ENCODE measurements around the gene SLC25A45. TPM values are rescaled to one million over a fixed set of nuclear protein-coding genes. Genes with fewer than 3 reads are reported as not detected.
"Not testable (repeated sequence)": the region's sequence is repeated elsewhere in the genome, so short reads cannot be mapped to it uniquely, and the experiment has no call there.

SLC25A45 gene
- total RNA-seq, 1 experiment from 2014 or later: 0.91 TPM

DNA sequence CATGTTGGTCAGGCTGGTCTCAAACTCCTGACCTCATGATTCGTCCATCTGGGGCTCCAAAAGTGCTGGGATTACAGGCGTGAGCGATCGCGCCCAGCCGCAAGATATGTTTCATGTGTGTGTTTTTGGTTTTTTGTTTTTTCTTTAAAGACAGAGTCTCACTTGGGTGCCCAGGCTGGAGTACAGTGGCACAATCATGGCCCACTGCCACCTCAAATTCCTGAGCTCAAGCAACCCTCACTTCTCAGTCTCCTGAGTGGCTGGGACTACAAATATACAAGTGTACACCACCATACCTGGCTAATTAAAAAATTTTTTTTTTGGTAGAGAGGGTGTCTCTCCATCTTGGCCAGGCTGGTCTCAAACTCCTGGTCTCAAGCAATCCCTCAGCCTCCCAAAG, 19.5 kb downstream of the SLC25A45 start:
- no peak for DNase-seq (ENCODE audit: low spot score)

DNA sequence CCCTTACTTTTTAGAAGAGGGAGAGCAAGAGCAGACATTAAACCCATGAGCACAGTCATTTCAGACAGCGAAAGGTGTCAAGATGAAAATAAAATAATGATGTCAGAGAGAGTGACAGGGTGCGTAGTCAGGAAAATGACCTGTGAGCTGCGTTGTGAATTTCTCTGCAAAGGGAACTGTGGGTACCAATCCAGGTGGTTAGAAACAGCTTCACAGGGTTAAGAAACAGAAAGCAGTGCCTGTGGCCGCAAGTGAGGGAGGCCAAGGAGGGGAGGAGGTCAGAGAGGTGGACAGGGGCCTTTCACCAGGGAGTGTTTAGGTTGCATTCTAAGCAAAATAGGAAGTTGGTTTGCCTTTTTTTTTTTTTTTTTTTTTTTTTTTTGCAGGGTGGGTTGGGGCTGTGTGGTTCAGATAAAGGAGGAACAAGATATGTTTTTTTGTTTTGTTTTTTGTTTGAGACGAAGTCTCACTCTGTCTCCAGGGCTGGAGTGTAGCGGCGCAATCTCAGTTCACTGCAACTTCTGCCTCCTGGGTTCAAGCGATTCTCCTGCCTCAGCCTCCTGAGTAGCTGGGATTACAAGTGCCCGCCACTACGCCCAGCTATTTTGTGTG, 20.0 kb downstream of the SLC25A45 start:
- no peak for DNase-seq (ENCODE audit: low spot score)

DNA sequence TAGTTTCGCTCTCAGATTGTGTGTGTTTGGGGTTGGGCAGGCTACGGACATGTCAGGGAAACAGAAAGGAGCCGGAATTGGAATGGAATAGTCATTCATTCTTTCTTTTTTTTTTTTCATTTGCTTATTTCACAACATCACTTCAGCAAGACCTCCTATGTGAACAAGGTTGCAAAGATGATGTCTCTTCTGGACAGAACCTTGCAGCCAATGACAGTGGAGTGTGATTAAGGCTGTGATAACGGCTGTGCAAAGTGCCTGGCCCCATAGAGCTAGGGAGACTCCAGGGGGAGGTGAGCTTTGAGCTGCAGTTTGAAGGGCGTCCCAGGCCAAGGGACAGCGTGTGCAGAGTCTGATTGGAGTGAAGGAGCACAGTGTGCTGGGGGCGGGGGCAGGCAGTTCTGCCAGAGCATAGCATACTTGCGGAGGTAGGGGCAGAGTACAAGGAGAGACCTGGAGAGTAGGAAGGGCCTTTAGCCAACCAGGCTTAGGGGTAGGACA, 24.5 kb downstream of the SLC25A45 start:
- DNase-seq (ENCODE audit: low spot score): no peak

DNA sequence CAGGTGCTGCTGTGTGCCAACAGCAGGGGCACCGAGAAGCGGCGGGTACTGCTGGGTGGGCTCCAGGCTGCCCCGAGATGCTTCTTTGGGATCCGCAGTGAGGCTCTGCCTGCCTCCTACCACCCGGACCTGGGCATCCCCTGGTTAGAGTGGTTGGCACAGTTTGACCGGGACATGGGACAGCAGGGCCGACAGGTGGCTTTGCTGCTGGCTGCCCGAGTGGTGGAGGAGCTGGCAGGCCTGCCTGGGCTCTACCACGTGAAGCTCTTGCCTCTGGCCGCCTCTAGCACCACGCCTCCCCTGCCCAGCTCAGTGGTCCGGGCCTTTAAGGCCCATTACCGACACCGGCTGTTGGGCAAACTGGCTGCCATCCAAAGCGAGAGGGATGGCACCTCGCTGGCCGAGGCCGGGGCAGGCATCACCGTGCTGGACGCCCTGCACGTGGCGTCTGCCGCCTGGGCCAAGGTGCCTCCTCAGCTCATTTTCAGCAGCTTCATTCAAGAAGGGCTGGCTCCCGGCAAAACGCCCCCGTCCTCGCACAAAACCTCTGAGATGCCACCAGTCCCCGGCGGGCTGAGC, 26.0 kb downstream of the SLC25A45 start:
- DNase-seq (ENCODE audit: low spot score): no peak

DNA sequence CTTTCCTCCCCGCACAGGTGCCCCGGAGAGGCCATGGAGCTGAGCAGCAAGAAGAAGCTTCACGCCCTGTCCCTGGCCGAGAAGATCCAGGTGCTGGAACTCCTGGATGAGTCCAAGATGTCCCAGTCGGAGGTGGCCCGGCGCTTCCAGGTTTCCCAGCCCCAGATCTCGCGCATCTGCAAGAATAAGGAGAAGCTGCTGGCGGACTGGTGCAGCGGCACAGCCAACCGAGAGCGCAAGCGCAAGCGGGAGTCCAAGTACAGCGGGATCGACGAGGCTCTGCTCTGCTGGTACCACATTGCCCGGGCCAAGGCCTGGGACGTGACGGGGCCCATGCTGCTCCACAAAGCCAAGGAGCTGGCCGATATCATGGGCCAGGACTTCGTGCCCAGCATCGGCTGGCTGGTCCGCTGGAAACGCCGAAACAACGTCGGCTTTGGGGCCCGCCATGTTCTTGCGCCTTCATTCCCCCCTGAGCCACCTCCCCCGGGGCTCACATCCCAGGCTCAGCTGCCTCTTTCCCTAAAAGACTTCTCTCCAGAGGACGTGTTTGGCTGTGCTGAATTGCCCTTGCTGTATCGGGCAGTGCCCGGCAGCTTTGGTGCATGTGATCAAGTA, 26.6 kb downstream of the SLC25A45 start:
- DNase-seq (ENCODE audit: low spot score): no peak

DNA sequence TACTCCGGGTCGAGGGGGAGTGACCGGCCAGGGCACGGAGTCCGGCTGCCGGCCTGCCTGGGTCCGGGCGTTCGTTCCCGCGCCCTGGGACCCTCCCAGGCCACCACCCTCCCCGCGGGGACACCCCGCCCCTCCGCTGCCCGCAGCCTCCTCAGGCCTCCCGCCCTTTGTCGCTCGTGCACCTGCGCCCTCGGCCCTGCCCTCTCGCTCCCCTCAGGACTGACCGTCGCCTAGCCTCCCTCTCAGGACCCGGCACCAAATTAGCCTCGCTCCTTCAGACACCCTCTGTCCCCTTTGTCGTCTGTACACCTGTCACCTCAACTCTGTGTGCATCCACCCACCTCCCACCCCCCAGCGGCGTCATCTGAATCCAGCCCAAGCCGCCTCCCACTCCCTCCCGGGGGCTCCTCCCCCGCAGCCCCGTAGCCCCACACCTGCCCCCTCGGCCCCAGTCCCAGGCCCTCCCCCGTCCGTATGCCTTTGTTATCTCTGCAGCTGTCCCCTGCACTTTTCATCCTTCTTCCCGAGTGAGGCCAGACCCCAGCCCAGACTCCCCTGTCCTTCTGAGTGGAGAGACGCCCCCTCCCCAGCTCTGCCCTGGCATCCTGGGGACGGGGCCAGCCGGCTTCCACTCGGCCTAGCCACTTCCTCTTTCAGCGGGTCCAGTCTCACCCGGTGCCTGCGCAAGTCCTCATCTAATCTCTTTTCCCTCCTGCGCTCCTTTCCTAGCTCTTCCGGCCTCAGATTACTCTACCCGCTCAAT, 27.3 kb downstream of the SLC25A45 start:
- DNase-seq (ENCODE audit: low spot score): no peak

DNA sequence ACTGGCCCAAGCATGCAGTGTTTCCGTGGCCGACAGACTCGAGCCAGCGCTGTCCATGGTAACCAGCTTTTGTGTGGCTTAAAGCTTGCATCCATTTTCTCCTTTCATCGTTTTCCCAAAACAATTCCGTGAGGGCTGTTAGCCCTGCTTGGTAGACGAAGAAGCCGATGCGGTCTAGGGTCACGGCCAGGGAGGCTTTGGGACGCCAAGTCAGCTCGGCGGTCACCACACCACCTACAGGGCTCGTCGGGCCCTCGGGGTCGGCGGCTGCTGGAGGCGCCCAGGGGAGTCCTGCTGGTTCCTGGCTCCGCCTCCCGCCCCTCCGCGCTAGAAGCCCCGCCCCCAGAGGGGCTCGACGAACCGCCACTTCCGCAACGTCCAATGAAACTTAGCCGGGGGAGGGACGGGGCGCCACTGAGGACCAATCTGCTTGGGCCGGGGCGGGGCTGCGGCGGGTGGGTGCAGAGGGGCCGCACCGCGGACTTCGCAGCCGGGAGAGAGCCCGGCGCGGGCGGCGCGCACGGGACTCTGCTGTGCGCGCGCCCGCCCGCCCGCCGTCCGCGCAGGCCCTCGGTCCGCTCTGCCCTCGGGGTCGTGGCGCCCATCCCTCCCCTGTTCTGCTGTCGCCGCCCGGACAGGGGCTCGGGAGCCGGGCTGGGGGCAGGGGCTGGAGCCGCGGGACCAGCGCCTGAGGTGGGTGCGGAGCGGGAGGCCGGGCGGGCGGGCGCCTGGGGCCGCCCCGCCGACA, 28.0 kb downstream of the SLC25A45 start, which contains the start of gene TIGD3:
Gene TIGD3, plus strand, starts transcription at position 487 of the 748 bp plus-strand sequence. CDS start 1,058 bp downstream, outside the sequence.
- peak; percentile 90 for DNase-seq (ENCODE audit: low spot score)

DNA sequence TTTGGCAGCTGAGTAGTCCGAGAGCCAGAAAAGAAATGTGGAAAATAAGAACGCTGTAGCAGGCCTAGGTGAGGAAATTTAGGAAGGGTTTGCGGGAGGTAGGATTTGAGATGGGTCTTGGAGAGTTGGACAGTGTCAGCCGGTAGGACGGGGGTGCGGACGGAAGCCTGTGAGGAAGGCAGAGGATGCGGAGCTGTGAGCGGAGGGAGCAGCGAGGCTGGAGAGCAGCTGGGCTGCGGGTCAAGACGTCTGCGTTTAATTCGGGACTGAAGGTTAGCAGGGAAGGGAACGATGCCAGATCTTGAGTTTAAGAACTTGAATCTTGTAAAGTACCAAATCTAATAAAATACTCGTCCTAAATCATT, 28.6 kb downstream of the SLC25A45 start:
- DNase-seq (ENCODE audit: low spot score): no peak

DNA sequence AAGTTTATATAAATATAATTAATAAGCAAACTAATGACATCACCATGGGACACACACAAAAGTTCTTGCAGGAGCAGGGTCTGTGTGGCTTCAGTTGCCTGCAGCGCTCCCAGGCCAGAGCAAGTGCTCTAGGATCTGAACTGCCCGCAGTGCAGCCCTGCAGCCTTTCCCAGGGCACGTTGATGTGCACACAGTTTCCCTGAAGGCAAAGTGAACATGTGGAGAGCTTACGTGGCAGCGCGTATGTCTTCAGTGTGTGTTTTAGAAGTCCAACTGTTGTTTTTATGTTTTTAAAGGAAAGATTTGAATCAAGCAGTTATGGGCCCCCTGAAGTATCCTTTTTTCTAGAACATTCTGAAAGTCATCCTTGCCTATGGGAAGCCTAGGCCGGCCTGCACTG, 29.1 kb downstream of the SLC25A45 start:
- no peak for DNase-seq (ENCODE audit: low spot score)

DNA sequence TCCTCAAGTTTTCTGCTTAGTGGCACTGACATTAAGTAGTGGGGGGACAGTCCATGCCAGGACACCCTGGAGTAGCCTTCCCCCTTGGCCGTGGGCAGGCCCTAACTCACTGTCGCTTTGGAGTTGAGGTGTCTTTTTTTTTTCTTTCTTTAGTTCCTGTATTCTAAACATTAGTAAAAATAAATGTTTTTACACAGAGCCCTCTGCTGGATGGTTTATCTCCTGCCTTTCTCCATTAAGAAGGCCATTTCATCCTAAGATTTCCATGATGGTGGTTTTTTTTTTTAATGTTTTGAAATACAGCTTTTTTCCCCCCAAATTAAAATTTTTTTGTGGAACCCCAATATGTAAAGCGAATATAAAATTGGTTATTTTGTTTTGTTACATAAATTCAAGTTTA, 29.7 kb downstream of the SLC25A45 start:
- DNase-seq (ENCODE audit: low spot score): no peak

DNA sequence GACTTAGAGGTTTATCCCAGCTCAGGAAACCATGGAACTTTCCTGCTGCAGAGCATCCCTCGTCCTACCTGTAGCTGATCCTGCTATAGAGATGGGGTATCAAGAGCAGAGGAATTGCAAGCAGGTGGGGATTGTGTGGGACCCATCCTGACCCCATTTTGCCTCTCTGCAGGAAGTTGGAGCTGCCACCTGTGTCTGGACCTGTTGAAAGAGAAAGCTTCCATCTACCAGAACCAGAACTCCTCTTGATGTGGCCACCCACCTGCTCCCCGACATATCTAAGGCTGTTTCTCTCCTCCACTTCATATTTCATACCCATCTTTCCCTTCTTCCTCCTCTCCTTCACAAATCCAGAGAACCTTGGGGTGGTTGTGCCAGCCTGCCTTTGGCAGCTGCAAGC, 30.9 kb downstream of the SLC25A45 start:
- no peak for DNase-seq (ENCODE audit: low spot score)

DNA sequence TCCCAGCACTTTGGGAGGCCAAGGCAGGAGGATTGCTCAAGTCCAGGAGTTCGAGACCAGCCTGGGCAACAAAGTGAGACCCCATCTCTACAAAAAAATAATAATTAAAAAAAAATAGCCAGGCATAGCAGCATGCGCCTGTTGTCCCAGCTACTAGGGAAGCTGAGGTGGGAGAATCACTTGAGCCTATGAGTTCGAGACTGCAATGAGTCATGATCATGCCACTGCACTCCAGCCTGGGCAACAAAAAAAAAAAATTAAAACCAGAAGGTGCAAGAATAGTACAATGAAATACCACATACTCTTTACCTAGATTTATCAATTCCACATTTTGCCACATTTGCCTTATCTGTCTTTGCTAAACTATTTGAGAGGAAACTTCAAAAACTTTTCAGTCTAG, 40.6 kb downstream of the SLC25A45 start:
- no peak for DNase-seq (ENCODE audit: low spot score)

DNA sequence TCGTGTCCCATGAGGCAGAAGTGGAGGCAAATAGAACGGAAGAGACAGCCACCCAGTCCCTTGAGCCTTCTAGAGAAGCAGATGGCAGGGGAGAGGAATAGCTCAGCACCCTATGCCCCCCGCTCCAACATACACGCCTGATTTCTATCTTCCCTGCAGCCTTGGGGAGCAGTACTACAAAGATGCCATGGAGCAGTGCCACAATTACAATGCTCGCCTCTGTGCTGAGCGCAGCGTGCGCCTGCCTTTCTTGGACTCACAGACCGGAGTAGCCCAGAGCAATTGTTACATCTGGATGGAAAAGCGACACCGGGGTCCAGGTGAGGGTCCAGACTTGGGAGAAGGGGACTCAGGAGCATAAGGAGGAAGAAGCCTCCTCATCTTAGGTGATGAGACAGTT, 42.2 kb downstream of the SLC25A45 start:
- no peak for DNase-seq (ENCODE audit: low spot score)

DNA sequence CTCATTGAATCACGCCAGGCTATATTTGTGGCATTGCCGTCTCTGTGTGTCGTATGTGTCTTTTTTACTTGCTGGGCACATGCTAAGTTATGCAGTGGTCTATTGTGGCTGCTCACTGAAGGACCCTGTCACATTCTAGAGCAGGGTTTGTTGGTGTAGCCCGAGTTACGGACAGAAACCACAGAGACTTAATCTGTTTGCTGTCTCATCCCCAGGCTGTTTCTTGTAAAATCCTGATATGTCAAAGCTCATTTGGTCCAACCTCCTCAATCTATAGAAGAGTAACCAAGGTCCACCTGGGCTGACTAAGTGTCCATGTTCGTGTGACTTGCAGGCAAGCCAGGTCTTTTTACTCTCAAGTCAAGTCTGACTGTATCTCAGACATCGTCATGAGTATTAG, 43.8 kb downstream of the SLC25A45 start:
- no peak for DNase-seq (ENCODE audit: low spot score)

DNA sequence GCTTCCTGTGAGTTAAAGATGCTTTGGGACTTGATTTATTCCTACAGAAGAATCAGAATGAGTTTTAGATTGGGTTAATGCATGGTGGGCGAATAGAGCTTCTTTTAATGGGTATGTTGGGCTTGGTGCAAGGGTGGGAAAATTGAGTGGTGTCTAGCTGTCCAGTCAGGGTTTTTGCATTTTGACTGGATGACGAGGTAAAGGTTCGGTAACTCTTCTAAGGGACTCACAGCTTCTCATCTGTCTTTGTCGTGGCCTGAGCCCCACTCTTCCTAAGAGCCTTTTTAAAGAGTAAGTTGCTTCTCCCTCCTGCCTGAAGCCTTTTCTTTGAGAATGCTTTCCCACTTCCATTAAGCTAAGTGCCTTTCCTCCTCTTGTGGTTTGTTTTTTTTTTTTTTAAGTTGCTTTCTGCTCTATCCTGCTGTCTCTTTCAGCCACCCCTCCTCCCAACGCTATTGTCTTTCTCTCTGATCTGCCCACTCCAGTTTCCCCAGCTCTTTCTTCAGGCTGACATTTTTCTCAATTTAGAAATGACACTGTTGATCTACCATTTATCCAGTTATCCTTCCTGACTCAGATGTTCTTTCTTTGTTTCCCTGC, 47.6 kb downstream of the SLC25A45 start:
- no peak for DNase-seq (ENCODE audit: low spot score)

DNA sequence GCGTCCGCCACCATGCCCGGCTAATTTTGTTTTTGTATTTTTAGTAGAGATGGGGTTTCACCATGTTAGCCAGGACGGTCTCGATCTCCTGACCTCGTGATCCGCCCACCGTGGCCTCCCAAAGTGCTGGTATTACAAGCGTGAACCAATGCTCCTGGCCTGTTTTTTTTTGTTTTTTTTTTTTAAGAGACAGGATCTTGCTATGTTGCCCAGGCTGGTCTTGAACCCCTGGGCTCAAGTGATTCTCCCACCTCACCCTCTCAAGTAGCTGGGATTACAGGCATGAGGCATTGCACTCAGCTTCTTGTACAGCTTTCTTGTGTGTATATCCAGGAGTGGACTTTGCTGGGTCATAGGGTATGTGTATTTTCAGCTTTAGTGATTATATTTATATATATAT, 49.9 kb downstream of the SLC25A45 start:
- not testable (repeated sequence) for DNase-seq (ENCODE audit: low spot score)

DNA sequence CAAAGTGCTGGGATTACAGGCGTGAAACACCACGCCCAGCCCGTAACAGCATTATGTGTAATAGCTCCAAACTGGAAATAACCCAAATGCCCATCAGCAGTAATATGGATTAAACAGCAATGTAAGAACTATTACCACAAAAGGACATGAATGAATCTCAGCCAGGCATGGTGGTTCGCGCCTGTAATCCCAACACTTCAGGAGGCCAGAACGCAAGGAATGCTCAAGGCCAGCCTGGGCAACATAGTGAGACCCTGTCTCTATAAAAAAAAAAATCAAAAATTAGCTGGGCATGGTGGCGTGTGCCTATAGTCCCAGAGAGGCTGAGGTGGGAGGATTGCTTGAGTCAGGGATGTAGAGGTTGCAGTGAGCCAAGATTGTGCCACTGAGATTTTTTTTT, 51.9 kb downstream of the SLC25A45 start:
- DNase-seq (ENCODE audit: low spot score): no peak

DNA sequence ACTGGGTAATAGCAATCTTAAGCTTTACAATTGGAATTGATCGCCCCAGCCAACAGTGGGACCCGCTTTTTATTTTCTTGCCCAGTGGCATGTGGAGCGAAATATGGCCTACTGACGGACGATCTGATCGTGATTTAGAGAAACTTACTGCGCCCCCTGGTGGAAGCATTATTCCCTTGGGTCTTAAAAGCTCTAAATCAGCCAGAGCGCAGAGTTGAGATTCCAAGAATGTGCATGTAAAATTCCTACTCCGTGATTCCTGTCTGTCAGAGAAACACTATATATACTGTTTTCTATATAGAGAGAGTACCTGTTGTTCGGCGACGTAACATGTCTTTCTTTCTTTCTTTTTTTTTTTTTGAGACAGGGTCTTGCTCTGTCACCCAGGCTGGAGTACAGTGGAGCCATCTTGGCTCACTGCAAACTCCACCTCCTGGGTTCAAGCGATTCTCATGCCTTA, 52.5 kb downstream of the SLC25A45 start:
- DNase-seq (ENCODE audit: low spot score): peak; percentile 75

DNA sequence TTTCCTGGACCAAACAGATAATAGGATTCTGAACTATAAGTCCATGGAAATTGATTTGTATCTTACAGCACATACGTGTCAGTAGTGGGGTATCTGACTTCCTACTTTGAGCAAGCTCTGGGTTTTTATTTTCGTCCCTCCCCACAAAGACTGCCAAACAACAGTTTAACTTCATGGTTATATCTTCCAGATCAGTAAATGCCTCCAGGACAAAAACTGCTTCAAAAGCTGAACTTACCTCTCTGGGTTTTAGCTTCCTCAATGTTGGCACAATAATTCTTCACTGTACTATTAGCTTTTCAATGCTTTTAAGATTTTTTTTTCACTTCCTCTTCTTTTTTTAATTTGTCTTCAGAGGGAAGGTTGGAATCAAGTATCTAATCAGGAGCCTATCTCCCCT, 53.0 kb downstream of the SLC25A45 start:
- no peak for DNase-seq (ENCODE audit: low spot score)

DNA sequence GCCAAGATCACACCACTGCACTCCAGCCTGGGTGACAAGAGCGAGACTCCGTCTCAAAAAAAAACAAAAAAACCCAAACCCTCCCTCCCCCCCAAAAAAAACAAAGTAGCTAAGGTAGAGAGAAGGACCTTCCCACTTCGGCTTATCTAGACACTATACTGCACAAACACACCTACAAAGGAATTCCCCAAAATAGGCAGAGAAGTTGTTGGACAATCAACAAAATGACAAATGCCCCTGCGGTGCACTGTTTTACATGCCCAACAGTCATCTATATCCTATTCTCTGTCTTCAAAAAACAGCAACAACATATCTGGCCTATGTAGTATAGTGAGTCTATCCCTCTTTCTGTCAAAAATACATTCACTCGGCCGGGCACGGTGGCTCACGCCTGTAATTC, 55.4 kb downstream of the SLC25A45 start:
- no peak for DNase-seq (ENCODE audit: low spot score)

DNA sequence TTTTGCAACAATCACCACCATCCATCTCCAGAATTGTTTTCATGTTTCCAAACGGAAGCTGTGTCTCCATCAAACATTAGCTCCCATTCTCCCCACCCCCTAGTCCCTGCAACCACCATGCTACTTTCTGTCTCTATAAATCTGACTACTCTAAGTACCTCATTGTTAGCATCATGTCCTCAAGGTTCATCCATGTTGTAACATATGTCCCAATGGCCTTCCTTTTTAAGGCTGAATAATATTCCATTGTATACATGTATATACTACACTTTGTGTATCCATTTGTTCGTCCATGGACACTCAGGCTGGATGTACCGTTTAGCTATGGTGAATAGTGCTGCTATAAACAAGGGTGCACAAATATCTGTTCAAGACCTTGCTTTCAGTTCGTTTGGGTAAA, 57.0 kb downstream of the SLC25A45 start:
- no peak for DNase-seq (ENCODE audit: low spot score)

All from H4 (cell line).